Esophagus (tissue), 2 donors: Measurements from ENCODE around the gene TAAR1. TPM values are rescaled to one million over a fixed set of nuclear protein-coding genes. Genes with fewer than 3 reads are reported as not detected.
"Not testable (repeated sequence)": the region's sequence is repeated elsewhere in the genome, so short reads cannot be mapped to it uniquely, and the experiment has no call there.

Source experiments
- H3K27ac ChIP-seq, 2 donors: one replicate each; pipeline ENCODE4 v1.5.1; 2013; ENCODE audit warnings: low read depth in 2 of 2, mild to moderate bottlenecking in 2 of 2, inconsistent platforms in 1 of 2, low read length in 1 of 2, moderate library complexity in 1 of 2
- H3K27me3 ChIP-seq, 2 donors: one replicate each; pipeline ENCODE4 v1.6.1; 2013; ENCODE audit warnings: low read length in 2 of 2, control low read depth in 1 of 2, mild to moderate bottlenecking in 1 of 2; ENCODE audit not compliant: insufficient read depth in 2 of 2, control insufficient read depth in 1 of 2
- H3K36me3 ChIP-seq, 2 donors: one replicate each; pipeline ENCODE4 v1.6.1; 2013; ENCODE audit warnings: low read length in 1 of 2; ENCODE audit not compliant: control insufficient read depth in 2 of 2, insufficient read depth in 2 of 2
- H3K4me1 ChIP-seq, 2 donors: one replicate each; pipeline ENCODE4 v1.6.1; 2013; ENCODE audit warnings: low read length in 1 of 2; ENCODE audit not compliant: control insufficient read depth in 2 of 2, insufficient read depth in 2 of 2
- H3K4me3 ChIP-seq, 2 donors: one replicate each; pipeline ENCODE4 v1.5.1; 2013; ENCODE audit warnings: low read length in 2 of 2, mild to moderate bottlenecking in 2 of 2, low read depth in 1 of 2, moderate library complexity in 1 of 2
- H3K9me3 ChIP-seq, 2 donors: one replicate each; pipeline ENCODE4 v1.6.1; 2013; ENCODE audit warnings: mild to moderate bottlenecking in 2 of 2, low read depth in 1 of 2, low read length in 1 of 2, moderate library complexity in 1 of 2; ENCODE audit not compliant: control insufficient read depth in 2 of 2, insufficient read depth in 1 of 2
- WGBS, 2 donors: extraction: QIAGEN DNeasy Blood & Tissue Kit; methylation state at CpG; one replicate each; pipeline ENCODE4 v1.1.7; 2013; 5-methylcytosine and 5-hydroxymethylcytosine counted together
- polyA plus RNA-seq, 2 donors: library from polyadenylated mRNA; stranded (reverse); fragments of 200-250 nt; gene quantifications; one replicate each; pipeline ENCODE4 v1.2.3, GENCODE V29; 2013
- donor health status: healthy with polysubstance abuse.
- donor health status: Bipolar disorder and iron deficiency.

TAAR1 gene
- polyA plus RNA-seq, 2 donors = not detected

GRCh38 chr6:132607544-132608233 is 51.3 kb downstream of the TAAR1 start:
- H3K27me3 ChIP-seq = no peaks in the 10 kb centered on the region
- H3K36me3 ChIP-seq = no peaks in the 10 kb centered on the region
- H3K4me1 ChIP-seq = no peaks in the 10 kb centered on the region
- no peaks in the 10 kb centered on the region for H3K9me3 ChIP-seq
- no peak overlapping the region for H3K4me3 ChIP-seq
- H3K27ac ChIP-seq = no peak overlapping the region
- 69 to 82% methylated on average over 5 of the region's 5 CpGs for whole genome bisulfite sequencing, 2 donors

- no peaks in the 10 kb centered on the region for H3K36me3 ChIP-seq
- no peaks in the 10 kb centered on the region for H3K27me3 ChIP-seq
- no peak overlapping the region for H3K4me3 ChIP-seq
- 70 to 76% methylated on average over 8 of the region's 8 CpGs for WGBS, 2 donors
- no peaks in the 10 kb centered on the region for H3K4me1 ChIP-seq
- no peaks in the 10 kb centered on the region for H3K9me3 ChIP-seq
- no peak overlapping the region for H3K27ac ChIP-seq
Measured at GRCh38 chr6:132604635-132605152, 54.3 kb downstream of the TAAR1 start.

DNA sequence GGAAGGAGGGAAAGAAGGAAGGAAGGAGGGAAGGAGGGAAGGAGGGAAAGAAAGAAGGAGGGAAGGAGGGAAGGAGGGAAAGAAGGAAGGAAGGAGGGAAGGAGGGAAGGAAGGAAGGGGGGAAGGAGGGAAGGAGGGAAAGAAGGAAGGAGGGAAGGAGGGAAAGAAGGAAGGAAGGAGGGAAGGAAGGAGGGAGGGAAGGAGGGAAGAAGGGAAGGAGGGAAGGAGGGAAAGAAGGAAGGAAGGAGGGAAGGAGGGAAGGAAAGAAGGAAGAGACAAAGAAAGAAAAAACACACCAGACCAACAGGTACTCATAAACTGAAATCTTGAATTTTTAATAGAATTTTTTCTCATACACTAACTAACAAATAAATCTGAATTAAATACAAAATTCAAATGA is 58.1 kb downstream of the TAAR1 start:
- not testable (repeated sequence) for H3K4me3 ChIP-seq, H3K36me3 ChIP-seq, H3K9me3 ChIP-seq, H3K27ac ChIP-seq, H3K4me1 ChIP-seq, H3K27me3 ChIP-seq

- Histone ChIP-seq H3K4me3 (no peak overlapping the region), H3K27ac (no peak overlapping the region)
Measured at GRCh38 chr6:132598473-132598872, 60.5 kb downstream of the TAAR1 start.

GRCh38 chr6:132596201-132596600 is 62.8 kb downstream of the TAAR1 start:
- Histone ChIP-seq H3K36me3 (no peaks in the 10 kb centered on the region), H3K4me3 (no peak overlapping the region), H3K9me3 (no peaks in the 10 kb centered on the region), H3K4me1 (no peaks in the 10 kb centered on the region), H3K27ac (no peak overlapping the region), H3K27me3 (no peaks in the 10 kb centered on the region)
- WGBS, 2 donors = 49 to 66% methylated on average over 6 of the region's 6 CpGs

More at GRCh38 chr6:132598473-132598872, 60.5 kb downstream of the TAAR1 start:
- Histone ChIP-seq H3K27me3 (no peaks in the 10 kb centered on the region), H3K9me3 (no peaks in the 10 kb centered on the region), H3K36me3 (no peaks in the 10 kb centered on the region), H3K4me1 (no peaks in the 10 kb centered on the region)
- WGBS, 2 donors = 35 to 36% methylated on average over 3 of the region's 3 CpGs

Other genes starting within 250 kb of the TAAR1 start
- gene STX7, start 146.1 kb downstream of the TAAR1 start, polyA plus RNA-seq = 10 to 100 TPM in 1 of 2 donors, 1 to 10 TPM in 1; 9.0 to 19.2 TPM
- gene TAAR9, start 120.9 kb downstream of the TAAR1 start, polyA plus RNA-seq = not detected
- not detected for gene TAAR8, start 106.5 kb downstream of the TAAR1 start, polyA plus RNA-seq
- gene TAAR6, start 88.9 kb downstream of the TAAR1 start, polyA plus RNA-seq = not detected
- gene TAAR5, start 69.4 kb downstream of the TAAR1 start, polyA plus RNA-seq = not detected
- gene TAAR2, start 34.9 kb downstream of the TAAR1 start, polyA plus RNA-seq = not detected
- under 1 TPM; 0.28 to 0.29 TPM for gene VNN1, start 54.9 kb upstream of the TAAR1 start, polyA plus RNA-seq
- gene VNN2, start 98.7 kb upstream of the TAAR1 start, polyA plus RNA-seq = under 1 TPM; 0.35 to 0.45 TPM
- gene SLC18B1, start 139.5 kb upstream of the TAAR1 start, polyA plus RNA-seq = 10 to 100 TPM in 1 of 2 donors, 1 to 10 TPM in 1; 8.5 to 10.6 TPM
- gene RPS12, start 155.4 kb upstream of the TAAR1 start, polyA plus RNA-seq = 1,000 to 10,000 TPM; 1,572 to 3,167 TPM